Body of pancreas (tissue), 4 donors: ENCODE measurements around the gene TENT5C. TPM values are rescaled to one million over a fixed set of nuclear protein-coding genes. Genes with fewer than 3 reads are reported as not detected.

Experiments
- ATAC-seq: fragments of 150-250 bp; one replicate; pipeline ENCODE4 v1.9.1; 2016
- DNase-seq, 4 donors: peaks; one replicate each; pipeline ENCODE4 v3.0.0-alpha.2; 2019
- H3K27ac ChIP-seq, 4 donors: fragments of 200-600 bp; sonication (generic); 1 replicate in 3 of 4; 2 replicates in 1 of 4; pipeline versions ENCODE4 v1.5.1 to v1.6.1; 2016 to 2019; ENCODE audit warnings: mild to moderate bottlenecking in 1 of 4, mixed read lengths in 1 of 4, moderate library complexity in 1 of 4
- H3K27me3 ChIP-seq, 2 donors: fragments of 200-600 bp; sonication (generic); one replicate each; pipeline ENCODE4 v1.6.0; 2016; ENCODE audit warnings: mild to moderate bottlenecking in 1 of 2
- H3K36me3 ChIP-seq, 2 donors: fragments of 200-600 bp; sonication (generic); replicated peaks in 1 of 2; 2 replicates each; pipeline ENCODE4 v1.5.1; 2016; ENCODE audit warnings: low read depth in 2 of 2; ENCODE audit not compliant: insufficient read depth in 1 of 2
- H3K4me1 ChIP-seq: fragments of 200-600 bp; sonication (generic); one replicate; pipeline ENCODE4 v1.6.0; 2016
- H3K4me3 ChIP-seq, 2 donors: fragments of 200-600 bp; sonication (generic); 1 replicate in 1 of 2; 2 replicates in 1 of 2; pipeline ENCODE4 v1.5.1; 2016 to 2019
- H3K9me3 ChIP-seq, 3 donors: fragments of 200-600 bp; sonication (generic); 1 replicate in 2 of 3; 2 replicates in 1 of 3; pipeline ENCODE4 v1.5.1; 2016
- POLR2A ChIP-seq, 3 donors: fragments of 450-650 bp; IDR thresholded peaks; one replicate each; pipeline ENCODE4 v1.6.1; 2016; ENCODE audit warnings: antibody characterized with exemption in 3 of 3, mild to moderate bottlenecking in 2 of 3
- WGBS, 2 donors: methylation state at CpG; one replicate each; pipeline ENCODE4 v1.1.5; 2017; 5-methylcytosine and 5-hydroxymethylcytosine counted together
- intact Hi-C: fragments of 100-400 bp; cut with DNase I; formaldehyde crosslinking; loops from one replicate; pipeline ENCODE4 v1.15.1; 2023
- total RNA-seq, 2 donors: library from RNA; depleted of rRNA; stranded (reverse); fragments of >200 nt; gene quantifications; one replicate each; pipeline ENCODE4 v1.1.0, GENCODE V29; 2016
- TF ChIP-seq, protein P1 (sequence below), 7 experiments: fragments of 450-650 bp in 4 of 7; fragments of 200-600 bp in 3 of 7; sonication (generic) in 3 of 7; IDR thresholded peaks; one replicate each; pipeline ENCODE4 v1.5.1; 2016 to 2019; ENCODE audit warnings: antibody characterized with exemption in 7 of 7

TENT5C gene
- total RNA-seq, 2 donors from 2014 or later, result 30.0 to 39.7 TPM

DNA sequence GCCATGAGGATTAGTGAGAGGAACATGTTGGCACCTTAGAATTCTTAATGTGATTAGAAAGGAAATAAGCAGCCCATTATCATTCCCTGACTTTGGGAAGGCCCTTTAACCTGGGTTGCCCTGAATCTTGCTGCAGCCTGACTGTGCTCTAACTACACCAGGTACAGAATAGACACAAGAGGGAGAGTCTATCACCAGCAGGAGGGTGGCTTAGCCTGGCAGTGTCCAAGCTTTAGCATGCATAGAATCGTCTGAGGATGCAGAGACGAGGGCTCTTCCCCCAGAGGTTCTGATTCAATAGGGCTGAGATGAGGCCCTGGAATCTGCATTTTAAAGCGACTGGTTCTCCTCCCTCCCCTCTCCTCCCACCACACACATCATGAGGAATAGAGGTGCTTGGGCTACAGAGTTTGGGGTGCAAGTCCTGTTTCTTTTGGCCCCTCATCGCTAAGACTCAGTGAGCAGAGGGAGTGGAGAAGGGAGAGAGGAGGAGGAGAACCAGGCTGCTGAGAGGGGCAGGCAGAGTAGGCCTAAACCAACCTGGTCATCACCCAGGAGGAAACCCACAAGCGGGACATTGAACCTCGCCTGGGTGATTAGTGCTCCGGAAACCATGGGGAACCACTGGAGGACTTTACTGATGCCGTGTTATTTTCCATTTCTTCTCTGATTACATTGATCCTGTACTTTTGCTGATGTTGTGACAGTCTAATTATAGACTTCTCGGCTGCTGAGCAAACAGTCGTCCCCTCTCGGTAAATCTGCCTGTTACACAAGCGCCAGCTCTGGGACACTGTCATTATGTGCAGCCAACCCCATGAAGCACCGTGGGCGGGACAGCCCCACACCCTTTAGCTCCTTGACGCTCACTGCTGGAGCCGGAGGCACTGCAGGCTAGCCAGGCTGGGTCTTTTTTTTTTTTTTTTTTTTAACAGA lies 6.3 kb upstream of the TENT5C start:
- Histone ChIP-seq H3K9me3 (no peaks in the 10 kb centered on the region), H3K36me3 (no peaks in the 10 kb centered on the region), H3K27ac (peak overlapping the region in 1 of 4 donors; percentile 10), H3K27me3 (no peaks in the 10 kb centered on the region), H3K4me1 (peaks cover 20% of the 10 kb centered on the region), H3K4me3 (no peak overlapping the region)
- TF ChIP-seq, protein P1, sequence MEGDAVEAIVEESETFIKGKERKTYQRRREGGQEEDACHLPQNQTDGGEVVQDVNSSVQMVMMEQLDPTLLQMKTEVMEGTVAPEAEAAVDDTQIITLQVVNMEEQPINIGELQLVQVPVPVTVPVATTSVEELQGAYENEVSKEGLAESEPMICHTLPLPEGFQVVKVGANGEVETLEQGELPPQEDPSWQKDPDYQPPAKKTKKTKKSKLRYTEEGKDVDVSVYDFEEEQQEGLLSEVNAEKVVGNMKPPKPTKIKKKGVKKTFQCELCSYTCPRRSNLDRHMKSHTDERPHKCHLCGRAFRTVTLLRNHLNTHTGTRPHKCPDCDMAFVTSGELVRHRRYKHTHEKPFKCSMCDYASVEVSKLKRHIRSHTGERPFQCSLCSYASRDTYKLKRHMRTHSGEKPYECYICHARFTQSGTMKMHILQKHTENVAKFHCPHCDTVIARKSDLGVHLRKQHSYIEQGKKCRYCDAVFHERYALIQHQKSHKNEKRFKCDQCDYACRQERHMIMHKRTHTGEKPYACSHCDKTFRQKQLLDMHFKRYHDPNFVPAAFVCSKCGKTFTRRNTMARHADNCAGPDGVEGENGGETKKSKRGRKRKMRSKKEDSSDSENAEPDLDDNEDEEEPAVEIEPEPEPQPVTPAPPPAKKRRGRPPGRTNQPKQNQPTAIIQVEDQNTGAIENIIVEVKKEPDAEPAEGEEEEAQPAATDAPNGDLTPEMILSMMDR (IDR thresholded peaks at IDR 0.05), result no peak
- TF ChIP-seq POLR2A (IDR thresholded peaks at IDR 0.05), result no peak
- ATAC-seq, result peak; percentile 64
- DNase-seq, result peak; percentile 8 to 60 (median 44)
- WGBS, 2 donors, result 56 to 64% methylated on average over 16 of the region's 16 CpGs
- intact Hi-C loops, result loop anchor here (10.0 kb wide), 1 partner anchor 65 kb away; no protein-coding TSS in a partner anchor

DNA sequence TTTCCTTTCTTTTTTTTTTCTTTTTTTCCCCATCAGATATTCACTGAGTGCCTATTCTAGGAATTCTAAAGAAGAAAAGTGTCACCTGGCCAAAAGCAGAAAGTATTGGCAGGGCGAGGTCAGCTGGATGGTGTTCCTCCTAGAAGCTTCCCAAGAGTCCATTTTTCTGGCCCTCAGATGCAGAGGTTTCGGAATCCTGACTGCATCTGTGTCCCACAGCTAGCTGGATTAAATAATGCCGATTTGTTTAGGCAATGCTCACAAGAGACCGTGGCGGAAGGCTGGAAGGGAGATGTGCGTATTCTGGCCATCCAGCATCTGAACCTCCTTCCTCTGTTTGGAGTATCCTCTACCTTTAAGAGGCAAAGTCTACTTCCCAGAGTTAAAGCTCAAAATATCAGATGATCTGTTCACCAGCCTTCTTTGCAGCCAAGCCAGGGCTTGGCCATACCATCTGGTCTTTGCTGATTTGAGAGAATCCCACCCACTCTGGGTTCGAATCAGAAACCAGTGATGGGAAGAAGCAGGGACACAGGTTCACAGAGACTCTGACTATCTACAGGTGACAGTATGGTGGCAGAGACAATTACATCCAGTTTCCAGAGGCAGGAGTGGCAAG lies 5.4 kb upstream of the TENT5C start:
- Histone ChIP-seq H3K27me3 (no peaks in the 10 kb centered on the region), H3K27ac (no peak overlapping the region), H3K9me3 (no peaks in the 10 kb centered on the region), H3K4me1 (peaks cover 25% of the 10 kb centered on the region), H3K36me3 (no peaks in the 10 kb centered on the region), H3K4me3 (no peak overlapping the region)
- ATAC-seq, result no peak
- no peak for DNase-seq
- 91 to 93% methylated on average over 7 of the region's 7 CpGs for WGBS, 2 donors
- TF ChIP-seq POLR2A (IDR thresholded peaks at IDR 0.05), result no peak
- TF ChIP-seq, protein P1 (IDR thresholded peaks at IDR 0.05), result no peak
- intact Hi-C loops, result loop anchor here (10.0 kb wide), 1 partner anchor 66 kb away; no protein-coding TSS in a partner anchor

DNA sequence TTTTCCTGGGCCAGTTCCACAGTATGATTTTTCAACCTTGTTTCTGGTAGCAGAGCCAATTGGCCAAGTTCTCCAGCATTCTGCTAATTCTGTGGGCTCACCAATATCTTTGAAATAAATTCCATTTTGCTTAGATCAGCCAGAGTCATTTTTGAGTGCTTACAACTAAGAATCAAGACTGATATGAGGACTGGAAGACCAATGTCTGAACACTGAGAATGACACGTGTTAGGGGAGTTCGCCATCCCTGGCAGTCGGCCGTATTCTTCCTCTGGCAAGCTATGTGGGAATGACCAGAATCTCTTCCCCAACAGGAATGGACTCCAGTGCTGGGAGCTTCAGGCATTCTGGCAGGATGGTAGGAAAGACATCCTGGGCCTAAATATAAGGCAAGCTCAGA lies 4.9 kb upstream of the TENT5C start:
- Histone ChIP-seq H3K27me3 (no peaks in the 10 kb centered on the region), H3K27ac (no peak overlapping the region), H3K4me3 (no peak overlapping the region), H3K36me3 (no peaks in the 10 kb centered on the region), H3K4me1 (peaks cover 25% of the 10 kb centered on the region), H3K9me3 (no peaks in the 10 kb centered on the region)
- WGBS, 2 donors, result 85 to 98% methylated on average over 4 of the region's 4 CpGs
- no peak for TF ChIP-seq POLR2A (IDR thresholded peaks at IDR 0.05)
- DNase-seq (no peak), ATAC-seq (no peak)
- intact Hi-C loops, result loop anchor here (10.0 kb wide), 1 partner anchor 66 kb away; no protein-coding TSS in a partner anchor

DNA sequence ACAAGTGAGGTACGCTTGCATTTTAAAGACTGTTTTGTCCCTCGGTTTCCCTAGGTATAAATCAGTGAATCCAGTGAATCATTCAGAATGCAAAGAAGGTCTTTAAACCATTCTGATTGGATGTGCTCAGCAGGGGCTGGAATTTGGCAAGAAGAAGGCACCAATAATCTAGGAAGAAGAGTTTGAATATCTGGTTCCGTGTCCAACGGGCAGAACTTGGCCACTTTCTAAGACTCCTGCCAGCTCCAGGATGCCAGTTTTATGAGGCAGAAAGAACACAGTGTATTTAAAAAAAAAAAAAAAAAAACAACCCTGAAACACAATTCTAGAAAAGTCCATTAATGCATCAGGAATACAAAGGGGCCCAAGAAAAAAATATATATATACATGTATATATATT lies 3.0 kb upstream of the TENT5C start:
- no peaks in the 10 kb centered on the region for H3K9me3 ChIP-seq
- intact Hi-C loops, result loop anchor here (10.0 kb wide), 1 partner anchor 68 kb away; no protein-coding TSS in a partner anchor
- no peaks in the 10 kb centered on the region for H3K27me3 ChIP-seq
- no peak overlapping the region for H3K4me3 ChIP-seq
- H3K36me3 ChIP-seq, result no peaks in the 10 kb centered on the region
- H3K27ac ChIP-seq, result no peak overlapping the region
- no peak for ATAC-seq
- 86 to 90% methylated on average over 4 of the region's 4 CpGs for WGBS, 2 donors
- DNase-seq, result no peak
- H3K4me1 ChIP-seq, result peaks cover 25% of the 10 kb centered on the region
- TF ChIP-seq, protein P1 (IDR thresholded peaks at IDR 0.05), result no peak
- TF ChIP-seq POLR2A (IDR thresholded peaks at IDR 0.05), result no peak

DNA sequence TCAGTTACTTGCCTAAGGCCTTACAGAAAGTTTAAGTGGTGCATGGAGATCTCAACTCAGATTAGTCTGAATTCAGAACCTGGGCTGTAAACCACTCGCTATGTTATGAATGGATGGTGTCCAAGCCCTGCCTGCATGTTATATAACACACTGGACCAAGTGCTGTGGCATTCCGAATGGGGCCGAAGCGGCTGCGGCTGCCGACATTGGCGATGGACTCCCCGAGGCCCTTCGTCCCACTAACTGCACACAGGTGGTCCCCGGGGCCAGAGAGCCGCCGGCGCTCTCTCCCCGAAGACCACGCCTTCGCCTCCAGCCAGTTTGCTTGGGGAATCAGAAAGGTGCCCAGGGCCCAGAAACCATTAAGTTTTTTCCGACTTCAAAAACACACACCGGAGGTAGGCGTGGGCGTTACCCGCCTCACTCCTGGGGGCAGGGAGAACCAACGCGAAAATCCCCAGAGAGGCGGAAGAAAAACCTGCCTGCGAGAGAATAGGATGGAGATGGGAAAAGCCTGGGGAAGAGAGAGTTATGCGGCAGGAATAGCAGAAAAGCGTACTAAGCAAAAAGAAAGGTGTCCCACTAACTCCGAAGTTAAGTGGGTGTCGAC lies 579 bp upstream of the TENT5C start:
- Histone ChIP-seq H3K36me3 (no peaks in the 10 kb centered on the region), H3K27ac (peak overlapping the region; percentile 87 to 95 (median 92)), H3K4me1 (peaks cover 17% of the 10 kb centered on the region), H3K27me3 (no peaks in the 10 kb centered on the region), H3K9me3 (no peaks in the 10 kb centered on the region), H3K4me3 (peak overlapping the region; percentile 2 to 24)
- peak; percentile 61 to 77 (median 66) for DNase-seq
- WGBS, 2 donors, result 0% methylated on average over 13 to 29 of the region's 29 CpGs
- intact Hi-C loops, result loop anchor here (10.0 kb wide), 1 partner anchor 70 kb away; no protein-coding TSS in a partner anchor
- TF ChIP-seq, protein P1 (IDR thresholded peaks at IDR 0.05), result no peak
- peak in 1 of 3 donors; percentile 74 for TF ChIP-seq POLR2A (IDR thresholded peaks at IDR 0.05)
- ATAC-seq, result peak; percentile 40
